ENCODE measurements around the gene FOXO6.

FOXO6 gene

DNA sequence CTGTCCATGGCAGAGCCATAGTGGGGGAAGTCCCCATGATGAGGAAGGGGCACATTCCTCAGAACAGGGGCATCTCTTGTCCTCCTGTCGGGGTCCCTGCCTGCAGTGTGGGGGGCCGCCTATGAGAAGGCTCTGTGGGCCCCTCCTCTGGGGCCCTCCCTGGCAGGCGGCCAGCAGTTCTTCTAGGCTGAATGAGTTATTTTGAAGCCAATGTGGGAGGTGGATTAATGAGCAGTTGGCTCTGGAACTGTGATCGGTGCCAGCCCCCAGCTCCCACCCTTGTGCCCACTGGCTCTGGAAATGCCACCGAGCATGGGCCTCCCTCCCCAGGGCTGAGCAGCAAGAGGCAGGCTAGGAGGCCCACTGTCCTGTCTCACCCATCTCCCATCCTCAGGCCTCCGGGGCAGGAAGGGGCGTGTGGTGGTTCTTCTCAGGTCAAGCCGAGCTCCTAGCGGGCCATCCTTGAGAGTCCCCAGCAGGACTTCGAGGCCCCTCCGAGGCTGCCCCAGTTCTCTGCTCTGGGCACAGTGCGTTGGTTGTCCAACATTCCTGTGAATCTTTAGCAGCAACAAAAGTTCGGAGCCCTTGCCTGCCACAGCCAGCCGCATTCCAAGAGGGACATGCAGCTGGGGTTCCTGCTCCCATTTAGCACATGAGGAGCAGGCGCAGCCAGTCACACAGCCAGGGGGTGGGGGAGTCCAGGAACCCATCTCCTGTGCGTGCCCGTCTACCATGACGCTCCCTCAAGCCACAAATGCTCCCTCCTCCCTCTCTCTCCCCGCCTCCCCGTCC, 66.1 kb downstream of the FOXO6 start:
- no peak for TF ChIP-seq GATA3 (IDR thresholded peaks at IDR 0.05; ENCODE audit: low read depth, low read length)
- TF ChIP-seq GATA2 (IDR thresholded peaks at IDR 0.05; ENCODE audit: low read depth, low read length) = no peak

DNA sequence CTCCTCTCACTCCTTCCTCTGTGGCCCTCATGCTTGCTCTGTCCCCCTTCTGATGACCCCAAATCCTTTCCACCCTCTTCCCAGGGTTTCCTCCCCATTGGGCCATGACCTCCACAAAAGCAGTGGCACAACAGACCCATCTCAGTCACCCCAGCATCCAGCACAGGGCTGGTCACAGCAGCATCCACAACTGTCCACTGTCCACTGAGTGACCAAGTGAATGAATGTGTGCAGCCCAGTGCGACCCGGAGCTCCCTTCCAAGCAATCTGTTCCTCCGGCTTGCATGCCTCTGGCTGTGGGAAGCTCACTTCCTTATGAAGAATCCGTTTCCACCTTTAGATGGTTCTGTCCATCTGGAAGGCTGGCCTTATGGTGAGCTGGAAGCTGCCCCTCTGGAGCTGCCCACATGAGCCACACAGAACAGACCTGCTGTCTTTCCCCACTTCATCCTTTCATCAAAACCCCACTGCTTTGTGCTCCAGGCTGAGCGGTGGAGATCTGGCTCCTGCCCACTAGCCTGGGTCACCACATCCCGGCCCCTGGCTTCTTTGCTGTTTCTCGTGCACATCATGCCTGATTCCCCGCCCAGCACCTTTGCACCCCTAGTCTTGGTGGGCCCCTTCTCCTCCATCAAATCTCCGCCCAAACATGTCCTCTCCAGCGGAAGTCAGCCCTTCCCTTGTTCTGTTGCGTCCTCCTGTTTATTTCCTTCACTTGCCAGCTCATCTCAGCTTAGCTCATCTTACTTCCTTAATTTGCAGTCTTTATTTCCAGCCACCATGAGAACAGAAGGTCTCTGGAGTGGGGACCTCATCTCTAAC, 66.9 kb downstream of the FOXO6 start:
- TF ChIP-seq GATA3 (IDR thresholded peaks at IDR 0.05; ENCODE audit: low read depth, low read length) (no peak), GATA2 (IDR thresholded peaks at IDR 0.05; ENCODE audit: low read depth, low read length) (no peak)

DNA sequence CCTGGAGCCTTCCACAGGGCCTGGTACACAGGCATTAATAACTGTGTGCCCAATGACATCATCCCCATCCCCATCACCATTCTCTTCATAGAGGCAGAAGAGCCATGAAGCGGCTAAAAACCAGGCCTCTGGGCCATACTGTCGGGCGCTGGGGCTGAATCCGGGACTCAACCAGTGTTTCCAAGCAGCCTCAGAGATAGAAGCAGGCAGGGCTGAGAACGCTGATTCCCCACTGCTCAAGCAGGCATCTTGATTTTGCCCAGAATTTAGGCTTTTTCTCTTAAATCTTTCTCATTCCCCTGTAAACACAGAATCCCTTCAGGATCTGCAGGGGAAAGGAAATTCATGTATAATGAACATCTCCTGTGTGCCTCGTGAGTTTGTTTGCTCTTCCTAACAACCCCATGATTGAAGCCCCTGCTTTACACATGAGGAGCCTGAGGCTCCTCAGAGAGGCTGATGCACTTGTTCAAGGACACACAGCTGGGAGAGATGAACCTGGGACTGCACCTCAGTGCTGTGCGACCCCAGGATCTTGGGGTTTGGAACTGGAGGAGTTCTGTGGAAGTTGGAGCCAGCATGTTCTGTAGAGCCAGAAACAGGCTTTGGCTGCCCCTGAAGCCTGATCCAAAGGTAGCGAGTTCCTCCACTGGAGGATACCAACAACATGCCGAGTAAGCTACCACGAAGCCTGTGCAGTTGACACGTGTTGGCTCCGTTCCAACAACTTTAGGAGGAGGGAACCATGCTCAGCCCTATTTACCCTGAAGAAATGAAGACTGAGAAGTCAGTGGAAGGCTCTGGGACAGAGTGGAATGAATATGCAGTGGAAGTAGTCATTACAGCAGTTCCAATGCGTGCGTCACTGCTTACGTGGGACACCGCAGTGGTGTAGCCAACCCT, 67.8 kb downstream of the FOXO6 start:
- TF ChIP-seq GATA3 (IDR thresholded peaks at IDR 0.05; ENCODE audit: low read depth, low read length) (no peak), GATA2 (IDR thresholded peaks at IDR 0.05; ENCODE audit: low read depth, low read length) (no peak)

DNA sequence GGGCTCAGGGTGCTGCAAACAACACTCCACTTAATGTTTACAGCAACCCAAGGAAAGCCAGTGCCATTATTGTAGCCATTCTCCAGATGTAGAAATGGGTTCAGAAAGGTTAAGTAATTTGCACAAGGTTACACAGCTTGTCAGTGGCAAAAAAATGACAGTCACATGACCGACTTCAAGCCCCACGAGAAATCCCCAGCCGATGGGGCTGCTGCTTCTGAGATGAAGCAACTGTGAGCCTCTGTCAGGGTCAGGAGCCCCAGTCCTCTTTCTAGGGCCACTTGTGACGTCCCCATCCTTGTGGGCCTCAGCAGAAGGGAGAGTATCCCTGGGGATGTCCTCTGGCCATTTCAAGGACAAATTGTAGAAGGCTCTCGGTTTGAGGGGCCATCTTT, 68.4 kb downstream of the FOXO6 start:
- TF ChIP-seq GATA3 (IDR thresholded peaks at IDR 0.05; ENCODE audit: low read depth, low read length) = no peak
- no peak for TF ChIP-seq GATA2 (IDR thresholded peaks at IDR 0.05; ENCODE audit: low read depth, low read length)

DNA sequence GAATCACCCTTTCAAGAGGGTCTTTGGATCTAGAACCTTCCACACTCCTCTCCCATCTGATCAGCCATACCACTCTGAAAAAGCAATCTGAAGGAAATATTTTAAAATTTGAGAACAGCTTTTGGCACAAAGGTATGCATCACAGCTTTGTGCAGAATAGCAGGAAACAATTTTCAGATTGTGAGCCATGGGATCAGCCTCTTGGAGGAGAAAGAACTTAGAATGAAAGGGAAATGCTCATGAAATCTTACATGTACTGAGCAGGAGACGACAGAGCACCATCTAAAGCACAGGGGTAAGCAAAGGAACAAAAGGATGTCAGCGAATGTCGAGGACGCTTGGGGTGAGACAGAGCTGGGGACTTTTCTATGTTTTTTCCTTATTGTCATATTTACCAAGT, 68.8 kb downstream of the FOXO6 start:
- no peak for TF ChIP-seq GATA2 (IDR thresholded peaks at IDR 0.05; ENCODE audit: low read depth, low read length)
- no peak for TF ChIP-seq GATA3 (IDR thresholded peaks at IDR 0.05; ENCODE audit: low read depth, low read length)

DNA sequence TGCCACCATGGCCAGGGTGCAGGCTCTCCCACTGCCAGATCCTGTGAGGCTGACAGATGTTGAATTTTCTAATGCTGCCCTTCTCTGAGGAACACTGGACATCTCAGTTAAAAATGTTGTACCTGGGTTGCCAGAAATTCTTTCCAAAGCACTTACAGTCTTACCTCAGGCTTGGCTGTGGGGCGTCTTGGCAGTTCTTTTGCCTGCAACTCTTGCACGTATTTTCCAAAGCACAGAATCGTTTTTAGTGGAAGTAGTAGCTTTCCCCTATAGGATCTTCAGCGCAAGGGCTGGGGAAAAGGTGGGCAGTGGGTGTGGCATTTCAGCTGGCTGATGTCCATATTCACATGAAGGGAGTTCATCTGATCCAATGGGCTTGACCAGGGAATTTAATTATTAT, 69.3 kb downstream of the FOXO6 start:
- no peak for TF ChIP-seq GATA2 (IDR thresholded peaks at IDR 0.05; ENCODE audit: low read depth, low read length)
- TF ChIP-seq GATA3 (IDR thresholded peaks at IDR 0.05; ENCODE audit: low read depth, low read length) = no peak

DNA sequence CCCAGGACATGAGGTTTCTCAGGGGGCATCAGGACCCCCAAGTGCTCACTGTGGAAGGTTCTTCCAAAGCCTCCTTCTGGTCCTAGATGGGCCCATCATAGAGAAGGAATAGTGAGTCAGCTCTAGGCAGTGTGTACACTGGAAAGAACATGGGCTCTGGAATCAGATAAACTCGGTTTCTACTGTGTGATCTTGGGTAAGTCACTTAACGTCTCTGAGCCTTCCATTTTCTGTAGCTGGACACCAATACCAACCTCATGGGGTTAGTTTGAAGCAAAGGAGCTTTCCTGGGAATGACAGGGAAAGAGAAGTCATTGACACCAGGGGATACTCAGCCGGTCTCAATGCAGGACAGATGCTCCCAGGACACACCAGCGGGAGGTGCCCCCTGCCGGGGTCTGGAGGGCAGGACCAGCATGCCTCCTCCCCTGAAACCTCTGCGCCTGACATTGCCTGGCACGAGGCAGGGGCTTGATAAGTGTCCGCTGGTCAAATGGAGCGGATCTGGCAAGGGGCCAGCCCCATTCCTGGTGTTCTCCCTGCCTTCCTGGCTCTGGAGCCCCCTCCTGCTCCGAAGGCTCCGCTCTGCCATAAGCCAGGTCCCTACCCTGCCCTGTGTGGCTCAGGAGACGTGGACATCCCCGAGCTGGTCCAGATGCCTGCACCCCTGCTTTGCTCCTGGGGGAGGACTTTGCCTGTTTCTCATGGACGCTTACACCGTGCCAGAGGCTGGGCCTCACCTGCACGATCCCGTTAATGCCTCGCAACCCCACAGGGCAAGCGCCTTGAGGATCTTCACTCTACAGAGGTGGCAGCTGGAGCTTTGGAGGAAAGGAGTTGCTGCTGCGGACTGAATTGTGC, 70.5 kb downstream of the FOXO6 start:
- TF ChIP-seq GATA2 (IDR thresholded peaks at IDR 0.05; ENCODE audit: low read depth, low read length) = no peak
- no peak for TF ChIP-seq GATA3 (IDR thresholded peaks at IDR 0.05; ENCODE audit: low read depth, low read length)

Data from SH-SY5Y (cell line).